ENCODE results near the gene SPATA12.

- TF ChIP-seq CTCF (conservative IDR thresholded peaks at IDR 0.05; ENCODE audit: low read depth, low read length) (no peak), EZH2 (IDR thresholded peaks at IDR 0.05; ENCODE audit: borderline replicate concordance, low read depth, low read length, poor library complexity, severe bottlenecking) (no peak)
Measured at GRCh38 chr3:57029383-57029782, 31.1 kb upstream of the SPATA12 start.
